NCI-H1105 treated with DMSO at 0.1 percent for 48 hours (cell line): ENCODE data around the gene ABTB2.

Source experiments
- DNase-seq: peaks from one replicate; lab custom pipeline; 2025; lab: John Stamatoyannopoulos, UW

Gene ABTB2

GRCh38 chr11:34166806-34167740 lies 190.7 kb downstream of the ABTB2 start:
- DNase-seq: no peak

DNA sequence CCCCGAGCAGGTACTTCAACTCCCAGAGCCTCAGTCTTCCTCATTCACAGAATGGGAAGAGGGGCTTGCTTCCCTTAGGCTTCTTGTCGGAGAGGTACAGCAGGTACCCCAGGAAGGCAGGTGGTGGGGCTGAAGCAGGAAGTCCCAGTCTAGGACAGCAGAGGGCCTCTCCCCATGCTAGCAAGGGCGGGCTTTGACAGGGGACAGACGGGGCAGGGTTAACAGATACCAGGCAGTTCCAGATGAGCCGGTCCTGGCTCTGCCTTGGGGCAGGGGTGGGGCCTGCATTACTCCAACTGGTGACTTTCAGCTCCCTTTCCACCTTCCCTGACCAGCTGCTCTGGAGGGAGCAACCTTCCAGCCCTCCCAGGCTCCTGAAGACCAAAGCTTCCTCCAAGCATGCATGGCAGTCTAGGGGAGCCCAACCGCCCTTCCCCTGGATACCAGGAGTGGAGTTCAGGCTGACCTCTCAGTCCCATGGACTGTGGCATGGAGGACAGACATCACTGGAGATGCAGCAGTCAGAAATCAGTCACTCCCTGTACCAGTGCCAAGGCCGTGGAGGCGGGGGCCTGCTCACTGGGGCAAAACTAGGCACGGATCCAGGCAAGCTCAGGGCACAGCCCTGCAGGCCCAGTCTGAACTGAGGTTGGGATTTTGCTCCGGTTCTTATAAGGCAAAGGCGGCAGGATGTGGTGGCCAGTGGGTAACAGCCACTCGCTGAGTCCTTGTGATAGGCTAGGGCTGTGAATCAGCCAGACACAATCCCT lies 191.8 kb downstream of the ABTB2 start:
- no peak for DNase-seq

GRCh38 chr11:34165121-34165520 lies 192.7 kb downstream of the ABTB2 start:
- DNase-seq: no peak

- DNase-seq: no peak
Measured at GRCh38 chr11:34162856-34163255, 195.0 kb downstream of the ABTB2 start.

- no peak for DNase-seq
Measured at GRCh38 chr11:34162493-34162820, 195.4 kb downstream of the ABTB2 start.

DNA sequence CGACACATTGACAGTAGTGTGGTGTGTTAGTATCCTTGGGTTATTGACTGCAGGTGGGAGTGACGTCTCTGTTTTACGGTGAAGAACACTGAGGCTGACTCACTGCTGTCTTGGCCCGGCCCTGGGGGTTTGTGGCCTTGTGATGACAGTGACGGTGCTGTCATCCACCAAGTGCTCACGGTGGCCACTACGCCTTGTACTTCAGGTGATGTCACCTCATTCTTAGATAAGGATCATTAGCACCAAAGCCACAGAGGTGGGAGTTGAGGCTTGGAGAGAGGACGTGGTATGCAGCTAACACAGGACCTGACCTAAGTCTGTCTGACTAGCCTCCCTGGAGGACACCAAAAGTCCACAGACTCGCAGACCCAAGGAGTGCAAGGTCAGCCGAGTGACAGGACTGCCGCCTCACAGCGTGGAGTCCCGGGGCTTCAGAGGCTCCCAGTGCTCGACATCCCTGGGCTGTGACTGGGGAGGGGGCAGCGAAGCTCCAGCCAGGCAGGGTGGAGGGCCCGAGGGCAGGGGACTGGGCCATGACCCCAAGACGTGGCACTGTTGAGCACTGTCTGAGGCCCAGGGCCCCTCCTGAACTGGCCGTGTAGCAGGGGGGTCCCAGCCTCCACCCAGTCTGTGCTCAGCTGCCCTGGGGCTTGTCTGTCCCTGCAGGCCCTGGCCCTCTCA lies 195.9 kb downstream of the ABTB2 start:
- DNase-seq: no peak

DNA sequence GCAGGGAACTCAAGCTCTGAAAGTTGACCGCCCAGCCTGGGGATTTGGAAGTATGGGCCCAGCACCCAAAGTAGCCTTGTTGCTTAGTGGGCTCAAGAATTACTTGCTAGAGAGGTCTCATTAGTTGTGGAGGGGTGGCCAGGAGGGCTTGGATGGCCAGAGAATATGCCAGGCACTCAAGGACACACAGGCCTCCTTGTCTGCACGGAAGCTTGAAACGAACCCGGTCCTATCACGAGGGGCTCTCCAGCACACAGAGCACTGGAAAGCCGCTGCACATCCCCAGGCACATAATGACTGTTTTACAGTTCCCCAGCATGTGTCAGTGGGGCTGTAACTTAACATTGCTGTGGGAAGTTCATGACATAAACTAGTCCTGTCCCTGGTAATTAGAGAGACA lies 196.4 kb downstream of the ABTB2 start:
- no peak for DNase-seq

DNA sequence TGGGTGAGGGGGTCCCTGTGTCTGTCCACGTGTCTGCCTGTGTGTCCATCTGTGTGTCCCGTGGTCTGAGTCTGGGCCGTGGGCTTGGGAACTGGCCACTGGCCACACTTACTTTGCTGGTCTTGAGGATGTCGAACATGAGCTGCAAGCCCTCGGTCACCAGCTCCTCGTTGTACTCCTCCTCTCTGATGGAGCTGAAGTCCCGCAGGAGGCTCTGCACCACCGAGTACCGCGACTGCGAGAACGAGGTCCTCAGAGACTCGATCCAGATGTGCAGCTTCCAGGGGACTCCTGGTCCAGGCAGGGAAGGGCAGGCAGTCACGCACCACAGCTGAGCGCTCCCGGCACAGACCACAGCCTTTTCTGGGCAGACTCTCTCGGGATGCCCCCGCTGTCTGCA lies 197.0 kb downstream of the ABTB2 start:
- DNase-seq: no peak

GRCh38 chr11:34160049-34160721 lies 197.6 kb downstream of the ABTB2 start:
- DNase-seq: peak; percentile 32

GRCh38 chr11:34158661-34159060 lies 199.1 kb downstream of the ABTB2 start:
- DNase-seq: no peak

DNA sequence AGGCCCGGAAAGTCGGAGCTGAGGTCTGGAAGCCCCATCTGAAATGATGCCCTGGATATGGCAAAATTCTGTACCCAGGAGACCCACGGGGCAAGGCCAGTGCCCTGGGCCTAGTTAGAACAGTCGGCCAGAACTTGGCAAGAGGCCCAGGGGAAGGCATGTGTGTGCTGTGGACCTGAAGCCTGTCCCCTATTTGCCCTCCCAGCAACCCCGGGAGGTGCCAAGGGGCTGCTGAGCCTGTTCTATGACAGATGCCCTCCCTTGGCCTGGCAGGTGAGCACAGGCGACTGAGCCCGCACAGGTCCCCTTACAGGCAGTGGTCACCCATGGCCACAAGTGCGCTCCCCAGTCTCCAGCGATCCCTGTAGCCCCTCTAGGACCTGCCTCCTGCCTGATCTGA lies 200.6 kb downstream of the ABTB2 start:
- no peak for DNase-seq

- DNase-seq: no peak
Measured at GRCh38 chr11:34155757-34156062, 202.1 kb downstream of the ABTB2 start.

GRCh38 chr11:34155057-34155756 lies 202.6 kb downstream of the ABTB2 start:
- DNase-seq: no peak

GRCh38 chr11:34154059-34154875 lies 203.5 kb downstream of the ABTB2 start:
- DNase-seq: no peak

DNA sequence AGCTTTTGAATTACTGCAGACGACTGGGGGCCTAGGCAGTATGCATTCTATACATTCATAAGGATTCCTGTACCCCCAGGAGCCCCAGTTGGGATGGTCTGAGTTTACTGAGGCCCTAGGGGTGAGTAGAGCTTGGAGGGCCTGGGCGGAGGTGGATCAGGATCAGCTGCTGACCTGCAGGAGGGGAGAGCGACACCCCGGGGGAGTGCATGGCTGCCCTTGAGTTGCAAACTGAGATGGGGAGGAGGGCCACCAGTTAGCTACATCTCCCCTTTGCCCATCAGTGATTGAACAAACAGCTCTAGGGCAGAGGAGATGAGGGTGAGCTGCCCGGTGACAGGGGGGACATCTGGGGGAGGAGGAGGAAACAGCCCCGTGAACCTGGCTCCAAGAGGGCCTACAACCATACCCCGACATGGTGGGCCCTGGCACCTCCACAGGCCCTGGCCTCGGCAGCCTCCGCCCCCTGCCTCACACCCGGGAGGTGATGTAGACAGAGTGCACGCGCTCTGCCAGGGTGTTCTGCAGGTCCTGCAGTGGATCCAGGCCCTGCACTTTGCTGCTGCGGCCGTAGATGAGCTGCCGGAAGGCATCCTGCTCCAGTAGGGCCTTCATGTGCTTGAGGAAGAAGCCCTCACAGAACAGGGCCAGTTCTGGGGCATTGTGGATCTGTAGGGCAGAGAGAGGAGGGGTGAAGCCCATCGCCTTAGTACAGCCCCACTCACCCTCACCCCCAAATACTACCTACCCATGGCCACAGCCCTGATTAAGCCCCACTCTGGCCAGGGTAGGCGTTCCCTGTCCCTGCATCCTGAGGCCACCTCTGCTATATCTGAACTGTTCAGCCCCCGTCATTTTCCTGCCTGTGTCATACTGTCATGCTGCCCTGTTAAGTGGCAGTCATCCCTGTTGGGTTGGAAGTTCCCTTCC lies 205.6 kb downstream of the ABTB2 start:
- DNase-seq: no peak

GRCh38 chr11:34151166-34151565 lies 206.6 kb downstream of the ABTB2 start:
- DNase-seq: no peak

DNA sequence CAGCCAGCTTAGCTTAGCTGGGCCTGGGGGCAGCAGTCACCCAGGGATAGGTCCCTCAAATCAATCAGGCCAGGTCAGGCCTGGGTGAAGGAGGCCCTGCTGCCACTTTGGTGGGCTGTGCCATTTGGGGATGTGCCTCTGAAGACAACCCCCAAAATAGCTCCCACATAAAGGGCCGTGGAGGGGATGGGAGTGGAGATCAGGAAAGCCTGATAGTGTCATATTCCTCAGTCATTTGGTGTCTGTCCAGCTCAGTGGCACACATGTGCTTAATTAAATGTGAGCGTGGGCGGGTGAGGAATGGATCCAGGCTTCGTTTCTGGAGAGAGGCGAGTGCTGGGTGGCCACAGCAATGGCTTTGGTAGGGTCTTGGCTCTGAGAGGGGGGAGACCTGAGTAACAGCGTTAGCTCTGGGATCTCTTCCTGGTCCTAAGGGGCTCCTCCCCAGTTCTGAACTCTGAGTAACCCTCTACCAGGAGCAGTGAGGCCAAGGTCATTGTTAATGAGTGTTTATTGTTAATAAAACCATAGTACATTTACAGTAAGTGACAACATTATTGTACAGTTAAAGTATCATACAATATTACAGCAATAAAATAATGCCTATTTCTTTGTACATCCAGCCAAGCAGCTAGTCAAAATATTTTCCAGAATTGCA lies 207.2 kb downstream of the ABTB2 start:
- DNase-seq: no peak

GRCh38 chr11:34149786-34150185 lies 208.0 kb downstream of the ABTB2 start:
- no peak for DNase-seq

GRCh38 chr11:34149274-34149673 lies 208.5 kb downstream of the ABTB2 start:
- DNase-seq: no peak
